ENCODE measurements around the gene DDX31. TPM values are rescaled to one million over a fixed set of nuclear protein-coding genes. Genes with fewer than 3 reads are reported as not detected.

DDX31 gene
- total RNA-seq, 1 donor: 11.6 TPM

DNA sequence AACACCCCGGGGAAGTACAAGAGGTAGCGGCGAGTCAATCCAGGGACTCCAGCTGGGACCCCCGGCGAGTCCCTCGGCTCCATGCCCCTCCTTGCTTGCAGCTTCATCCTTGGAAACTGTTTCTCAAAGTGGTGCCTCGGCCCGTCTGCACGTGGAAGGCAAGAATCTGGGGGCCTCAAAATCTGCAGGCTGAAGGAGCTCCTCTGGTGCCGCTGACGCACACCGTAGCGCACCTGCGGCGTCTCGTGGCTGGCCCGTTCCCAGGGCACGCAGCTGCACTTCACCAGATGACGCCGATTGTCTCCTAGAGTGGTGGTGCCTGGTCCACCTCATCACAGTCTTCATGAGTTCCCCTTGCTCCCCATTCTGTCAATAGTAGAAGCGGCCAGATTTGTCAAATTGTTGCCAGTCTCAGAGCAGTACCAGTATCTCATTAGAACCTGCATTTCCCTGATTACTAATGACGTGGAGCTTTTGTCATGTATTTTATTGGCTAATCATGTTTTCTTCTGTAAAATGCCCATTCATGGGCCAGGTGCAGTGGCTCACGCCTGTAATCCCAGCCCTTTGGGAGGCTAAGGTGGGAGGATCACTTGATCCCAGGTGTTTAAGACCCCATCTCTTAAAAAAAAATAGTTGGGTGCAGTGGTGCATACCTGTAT, 39.1 kb upstream of the DDX31 start:
- Histone ChIP-seq H3K36me3 (ENCODE audit: insufficient read depth, low read length) (no peaks in the 10 kb centered on the region), H3K4me3 (ENCODE audit: insufficient read depth, low read length) (no peak overlapping the region), H3K79me2 (ENCODE audit: insufficient read depth, low read length) (no peaks in the 10 kb centered on the region), H3K27me3 (ENCODE audit: insufficient read depth, low read length) (peaks cover 8% of the 10 kb centered on the region), H4K20me1 (ENCODE audit: insufficient read depth, low read length) (no peaks in the 10 kb centered on the region), H3K9me3 (ENCODE audit: low read depth, low read length) (no peaks in the 10 kb centered on the region), H3K27ac (ENCODE audit: low read depth, low read length) (no peak overlapping the region), H3K4me2 (ENCODE audit: insufficient read depth, low read length) (no peak overlapping the region), H3K4me1 (ENCODE audit: insufficient read depth, low read length) (no peaks in the 10 kb centered on the region), H2AFZ (ENCODE audit: low read length) (no peak overlapping the region)
- no peak for DNase-seq (ENCODE audit: insufficient read length, low spot score, missing footprints)
- TF ChIP-seq, protein P1, sequence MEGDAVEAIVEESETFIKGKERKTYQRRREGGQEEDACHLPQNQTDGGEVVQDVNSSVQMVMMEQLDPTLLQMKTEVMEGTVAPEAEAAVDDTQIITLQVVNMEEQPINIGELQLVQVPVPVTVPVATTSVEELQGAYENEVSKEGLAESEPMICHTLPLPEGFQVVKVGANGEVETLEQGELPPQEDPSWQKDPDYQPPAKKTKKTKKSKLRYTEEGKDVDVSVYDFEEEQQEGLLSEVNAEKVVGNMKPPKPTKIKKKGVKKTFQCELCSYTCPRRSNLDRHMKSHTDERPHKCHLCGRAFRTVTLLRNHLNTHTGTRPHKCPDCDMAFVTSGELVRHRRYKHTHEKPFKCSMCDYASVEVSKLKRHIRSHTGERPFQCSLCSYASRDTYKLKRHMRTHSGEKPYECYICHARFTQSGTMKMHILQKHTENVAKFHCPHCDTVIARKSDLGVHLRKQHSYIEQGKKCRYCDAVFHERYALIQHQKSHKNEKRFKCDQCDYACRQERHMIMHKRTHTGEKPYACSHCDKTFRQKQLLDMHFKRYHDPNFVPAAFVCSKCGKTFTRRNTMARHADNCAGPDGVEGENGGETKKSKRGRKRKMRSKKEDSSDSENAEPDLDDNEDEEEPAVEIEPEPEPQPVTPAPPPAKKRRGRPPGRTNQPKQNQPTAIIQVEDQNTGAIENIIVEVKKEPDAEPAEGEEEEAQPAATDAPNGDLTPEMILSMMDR (IDR thresholded peaks at IDR 0.05; ENCODE audit: extremely low read depth, low read depth, low read length): no peak

DNA sequence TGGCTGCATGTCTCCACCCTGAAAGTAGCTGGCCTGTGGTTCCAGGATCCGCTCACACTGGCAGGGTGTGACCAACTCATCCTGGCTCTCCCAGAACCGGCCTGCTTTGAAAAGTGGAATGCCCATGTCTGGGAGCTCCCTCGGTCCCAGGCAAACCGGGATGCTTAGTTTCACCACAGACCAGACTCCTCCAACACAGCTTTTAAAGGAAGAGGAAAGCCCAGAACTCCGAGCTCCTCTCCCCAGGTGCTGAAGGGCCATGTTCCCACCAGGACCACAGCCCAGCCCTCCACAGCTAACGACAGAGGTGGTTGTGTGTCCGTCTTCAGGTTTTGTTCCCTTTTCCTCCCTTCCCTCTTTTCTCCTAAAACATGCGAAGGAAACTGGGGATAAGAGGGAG, 38.5 kb upstream of the DDX31 start:
- TF ChIP-seq, protein P1 (IDR thresholded peaks at IDR 0.05; ENCODE audit: extremely low read depth, low read depth, low read length): no peak
- Histone ChIP-seq H3K79me2 (ENCODE audit: insufficient read depth, low read length) (no peaks in the 10 kb centered on the region), H4K20me1 (ENCODE audit: insufficient read depth, low read length) (no peaks in the 10 kb centered on the region), H3K4me1 (ENCODE audit: insufficient read depth, low read length) (no peaks in the 10 kb centered on the region), H3K36me3 (ENCODE audit: insufficient read depth, low read length) (no peaks in the 10 kb centered on the region), H3K9me3 (ENCODE audit: low read depth, low read length) (no peaks in the 10 kb centered on the region), H3K27me3 (ENCODE audit: insufficient read depth, low read length) (peaks cover 8% of the 10 kb centered on the region), H3K4me3 (ENCODE audit: insufficient read depth, low read length) (no peak overlapping the region), H3K27ac (ENCODE audit: low read depth, low read length) (no peak overlapping the region), H2AFZ (ENCODE audit: low read length) (no peak overlapping the region), H3K4me2 (ENCODE audit: insufficient read depth, low read length) (no peak overlapping the region)
- DNase-seq (ENCODE audit: insufficient read length, low spot score, missing footprints): no peak

DNA sequence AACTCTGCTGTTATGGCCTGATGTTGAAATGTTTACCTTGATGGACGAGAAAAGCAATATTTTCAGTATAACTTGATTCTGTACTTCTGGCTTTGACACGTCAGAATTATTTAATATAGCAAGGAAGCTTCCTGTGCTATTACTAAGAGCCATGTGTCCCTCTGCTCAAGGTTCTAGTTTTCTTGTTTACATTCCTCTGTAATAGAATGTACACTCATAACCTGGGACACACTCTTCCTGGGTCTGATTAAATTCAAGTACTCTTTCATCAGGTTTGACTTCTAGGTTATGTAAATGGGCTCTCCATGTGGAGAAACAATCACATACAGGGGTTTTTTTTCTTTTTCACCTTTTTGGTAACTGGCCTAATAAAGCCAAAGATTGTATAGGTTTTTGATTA, 33.6 kb upstream of the DDX31 start:
- H3K36me3 ChIP-seq (ENCODE audit: insufficient read depth, low read length): no peaks in the 10 kb centered on the region
- no peaks in the 10 kb centered on the region for H3K79me2 ChIP-seq (ENCODE audit: insufficient read depth, low read length)
- no peak overlapping the region for H2AFZ ChIP-seq (ENCODE audit: low read length)
- H3K27ac ChIP-seq (ENCODE audit: low read depth, low read length): no peak overlapping the region
- H3K9me3 ChIP-seq (ENCODE audit: low read depth, low read length): no peaks in the 10 kb centered on the region
- no peaks in the 10 kb centered on the region for H4K20me1 ChIP-seq (ENCODE audit: insufficient read depth, low read length)
- H3K4me1 ChIP-seq (ENCODE audit: insufficient read depth, low read length): no peaks in the 10 kb centered on the region
- no peak for DNase-seq (ENCODE audit: insufficient read length, low spot score, missing footprints)
- TF ChIP-seq, protein P1 (IDR thresholded peaks at IDR 0.05; ENCODE audit: extremely low read depth, low read depth, low read length): no peak
- no peak overlapping the region for H3K4me3 ChIP-seq (ENCODE audit: insufficient read depth, low read length)
- H3K27me3 ChIP-seq (ENCODE audit: insufficient read depth, low read length): no peaks in the 10 kb centered on the region
- no peak overlapping the region for H3K4me2 ChIP-seq (ENCODE audit: insufficient read depth, low read length)

DNA sequence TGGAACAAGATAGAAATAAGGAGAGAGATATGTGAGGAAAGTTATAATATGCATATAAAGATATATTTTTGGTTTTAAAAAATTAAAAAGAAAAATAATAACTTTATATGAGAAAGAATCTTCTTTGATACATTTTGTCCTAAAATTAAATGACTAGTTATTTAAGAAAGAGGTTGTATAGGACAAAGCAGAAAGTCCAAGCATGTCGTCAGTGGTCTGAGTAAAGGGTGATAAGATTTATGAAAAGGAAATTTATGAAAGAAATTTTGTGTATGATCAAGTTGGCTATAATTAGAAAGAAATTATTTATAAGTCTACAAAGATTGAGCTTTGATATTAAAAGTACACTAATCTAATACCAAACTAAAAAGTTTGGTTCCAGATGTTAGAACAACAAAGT, 32.5 kb upstream of the DDX31 start:
- TF ChIP-seq, protein P1 (IDR thresholded peaks at IDR 0.05; ENCODE audit: extremely low read depth, low read depth, low read length): no peak
- Histone ChIP-seq H3K27ac (ENCODE audit: low read depth, low read length) (no peak overlapping the region), H4K20me1 (ENCODE audit: insufficient read depth, low read length) (no peaks in the 10 kb centered on the region), H3K9me3 (ENCODE audit: low read depth, low read length) (peaks cover 5% of the 10 kb centered on the region), H3K79me2 (ENCODE audit: insufficient read depth, low read length) (no peaks in the 10 kb centered on the region), H3K4me1 (ENCODE audit: insufficient read depth, low read length) (no peaks in the 10 kb centered on the region), H3K4me2 (ENCODE audit: insufficient read depth, low read length) (no peak overlapping the region), H3K36me3 (ENCODE audit: insufficient read depth, low read length) (no peaks in the 10 kb centered on the region), H3K4me3 (ENCODE audit: insufficient read depth, low read length) (no peak overlapping the region), H2AFZ (ENCODE audit: low read length) (no peak overlapping the region), H3K27me3 (ENCODE audit: insufficient read depth, low read length) (no peaks in the 10 kb centered on the region)
- no peak for DNase-seq (ENCODE audit: insufficient read length, low spot score, missing footprints)
